A673 (cell line): Measurements from ENCODE around the gene ADA. TPM values are rescaled to one million over a fixed set of nuclear protein-coding genes. Genes with fewer than 3 reads are reported as not detected.

Experiments used
- BruUV-seq: library from RNA; stranded (reverse); fragments of 400-500 nt; replicated peaks from 2 replicates; lab custom pipeline; 2021; lab: Mats Ljungman, UMichigan
- CTCF ChIA-PET: fragments of 300-600 bp; sonication (Branson Sonifier 250); formaldehyde crosslinking; loops from one replicate; lab custom pipeline; 2022; ENCODE audit warnings: antibody characterized with exemption; lab: Charles Lee
- POLR2A ChIA-PET: fragments of 300-600 bp; sonication (Branson Sonifier 250); formaldehyde crosslinking; loops from one replicate; lab custom pipeline; 2022; ENCODE audit warnings: antibody characterized with exemption; ENCODE audit not compliant: low non-redundant PET; lab: Charles Lee
- DNase-seq: peaks from one replicate; pipeline ENCODE4 v3.0.0-alpha.2; 2015; ENCODE audit warnings: low spot score
- H3K27ac ChIP-seq: fragments of 200-600 bp; sonication (generic); 2 replicates; pipeline ENCODE4 v1.5.1; 2016; ENCODE audit warnings: mixed run types, low read depth, mild to moderate bottlenecking, mixed read lengths, antibody characterized with exemption, low read length; ENCODE audit not compliant: poor library complexity, severe bottlenecking
- H3K27me3 ChIP-seq: fragments of 200-600 bp; sonication (generic); replicated peaks from 2 replicates; pipeline ENCODE4 v1.6.1; 2017; ENCODE audit warnings: mixed run types, low read depth, mild to moderate bottlenecking, mixed read lengths, antibody characterized with exemption, low read length; ENCODE audit not compliant: insufficient read depth, poor library complexity
- H3K36me3 ChIP-seq: fragments of 200-600 bp; sonication (generic); 2 replicates; pipeline ENCODE4 v1.6.1; 2016; ENCODE audit warnings: mixed run types, mild to moderate bottlenecking, mixed read lengths, antibody characterized with exemption, low read length; ENCODE audit not compliant: insufficient read depth, poor library complexity, severe bottlenecking
- H3K4me1 ChIP-seq: fragments of 200-600 bp; sonication (generic); 2 replicates; pipeline ENCODE4 v1.6.1; 2017; ENCODE audit warnings: mixed run types, mild to moderate bottlenecking, mixed read lengths, antibody characterized with exemption, low read length; ENCODE audit not compliant: insufficient read depth, poor library complexity, severe bottlenecking
- H3K4me3 ChIP-seq: fragments of 200-600 bp; sonication (generic); 2 replicates; pipeline ENCODE4 v1.5.1; 2016; ENCODE audit warnings: low read depth, mixed run types, mild to moderate bottlenecking, mixed read lengths, low read length; ENCODE audit not compliant: poor library complexity, severe bottlenecking
- H3K9me3 ChIP-seq: fragments of 200-600 bp; sonication (generic); 2 replicates; pipeline ENCODE4 v1.6.1; 2016; ENCODE audit warnings: mixed run types, low read depth, mild to moderate bottlenecking, mixed read lengths, antibody characterized with exemption, low read length; ENCODE audit not compliant: poor library complexity, severe bottlenecking
- EZH2 ChIP-seq: fragments of 200-600 bp; sonication (generic); IDR thresholded peaks from 2 replicates; pipeline ENCODE4 v1.6.1; 2017; ENCODE audit warnings: borderline replicate concordance, low read depth, mild to moderate bottlenecking, mixed read lengths, antibody characterized with exemption, low read length; ENCODE audit not compliant: poor library complexity, severe bottlenecking
- intact Hi-C: fragments of 100-400 bp; cut with micrococcal nuclease; formaldehyde crosslinking; loops from one replicate; pipeline ENCODE4 v1.10.0; 2022; ENCODE audit not compliant: unreplicated experiment
- total RNA-seq: library from RNA; stranded (reverse); gene quantifications from 2 replicates; pipeline ENCODE4 v1.2.3, GENCODE V29; 2021
- TF ChIP-seq, protein P1 (sequence below): fragments of 300-800, 200-600 bp; sonication (generic); conservative IDR thresholded peaks from 2 replicates; pipeline ENCODE4 v1.5.1; 2017; ENCODE audit warnings: low read depth, mild to moderate bottlenecking, antibody characterized with exemption, low read length, moderate library complexity, mixed read lengths

The ADA gene
- total RNA-seq, 1 experiment from 2014 or later: 19.3 TPM

DNA sequence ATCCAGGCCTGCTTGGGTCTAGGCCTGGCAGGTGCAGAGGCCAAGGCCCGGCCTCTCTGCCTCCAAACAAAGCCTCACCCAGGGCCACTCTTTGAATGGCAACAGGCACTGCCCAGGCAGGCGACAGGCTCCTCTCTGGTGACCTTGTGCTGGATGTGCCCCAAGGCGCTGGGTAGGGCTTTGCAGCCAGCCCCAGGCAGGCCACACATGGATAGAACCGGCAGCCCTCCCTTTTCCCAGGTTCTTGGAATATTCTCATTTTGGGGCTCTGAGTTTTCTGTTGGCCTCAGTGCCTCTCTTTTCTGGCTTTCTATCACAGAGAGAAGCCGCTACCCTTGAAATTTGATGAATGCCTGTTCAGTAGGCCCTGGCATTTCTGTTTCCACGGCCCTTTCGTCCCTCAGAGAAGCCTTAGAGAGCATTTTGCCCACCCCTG lies 50.2 kb downstream of the ADA start:
- H3K27ac ChIP-seq: peak overlapping the region; percentile 54
- intact Hi-C loops: no loop called here
- no peaks in the 10 kb centered on the region for H3K36me3 ChIP-seq
- H3K9me3 ChIP-seq: no peaks in the 10 kb centered on the region
- peaks cover 47% of the 10 kb centered on the region for H3K4me1 ChIP-seq
- no peak for DNase-seq
- no peak for TF ChIP-seq EZH2
- TF ChIP-seq, protein P1, sequence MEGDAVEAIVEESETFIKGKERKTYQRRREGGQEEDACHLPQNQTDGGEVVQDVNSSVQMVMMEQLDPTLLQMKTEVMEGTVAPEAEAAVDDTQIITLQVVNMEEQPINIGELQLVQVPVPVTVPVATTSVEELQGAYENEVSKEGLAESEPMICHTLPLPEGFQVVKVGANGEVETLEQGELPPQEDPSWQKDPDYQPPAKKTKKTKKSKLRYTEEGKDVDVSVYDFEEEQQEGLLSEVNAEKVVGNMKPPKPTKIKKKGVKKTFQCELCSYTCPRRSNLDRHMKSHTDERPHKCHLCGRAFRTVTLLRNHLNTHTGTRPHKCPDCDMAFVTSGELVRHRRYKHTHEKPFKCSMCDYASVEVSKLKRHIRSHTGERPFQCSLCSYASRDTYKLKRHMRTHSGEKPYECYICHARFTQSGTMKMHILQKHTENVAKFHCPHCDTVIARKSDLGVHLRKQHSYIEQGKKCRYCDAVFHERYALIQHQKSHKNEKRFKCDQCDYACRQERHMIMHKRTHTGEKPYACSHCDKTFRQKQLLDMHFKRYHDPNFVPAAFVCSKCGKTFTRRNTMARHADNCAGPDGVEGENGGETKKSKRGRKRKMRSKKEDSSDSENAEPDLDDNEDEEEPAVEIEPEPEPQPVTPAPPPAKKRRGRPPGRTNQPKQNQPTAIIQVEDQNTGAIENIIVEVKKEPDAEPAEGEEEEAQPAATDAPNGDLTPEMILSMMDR: no peak
- ChIA-PET CTCF (no interaction called here), POLR2A (no interaction called here)
- H3K27me3 ChIP-seq: no peaks in the 10 kb centered on the region
- no TSS peak for BruUV-seq
- no peak overlapping the region for H3K4me3 ChIP-seq

DNA sequence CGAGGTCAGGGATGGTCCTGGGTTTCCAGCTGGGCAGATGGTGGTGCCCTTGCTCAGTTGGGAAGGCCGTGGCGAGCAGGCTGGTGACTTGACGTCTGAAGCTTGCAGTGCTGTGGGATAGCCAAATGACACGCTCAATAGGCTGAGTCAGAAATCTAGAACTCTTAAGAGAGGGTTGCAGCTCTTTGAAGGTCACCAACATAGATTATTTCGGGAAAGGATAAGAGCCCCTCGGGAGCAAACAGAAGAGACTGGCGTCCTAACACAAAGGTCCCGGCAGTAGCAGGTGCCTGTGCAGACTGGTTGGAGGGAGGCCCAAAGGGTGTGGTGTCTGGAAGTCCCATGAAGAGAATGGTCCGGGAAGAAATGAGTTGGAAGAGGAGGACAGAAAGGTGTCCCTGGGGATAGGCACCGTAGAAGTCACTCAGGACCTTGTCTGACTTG lies 50.7 kb downstream of the ADA start:
- peak overlapping the region; percentile 54 for H3K27ac ChIP-seq
- POLR2A ChIA-PET: no interaction called here
- no peak overlapping the region for H3K4me3 ChIP-seq
- CTCF ChIA-PET: no interaction called here
- BruUV-seq: no TSS peak
- TF ChIP-seq, protein P1: no peak
- no peak for TF ChIP-seq EZH2
- H3K9me3 ChIP-seq: no peaks in the 10 kb centered on the region
- H3K27me3 ChIP-seq: no peaks in the 10 kb centered on the region
- DNase-seq: no peak
- intact Hi-C loops: no loop called here
- no peaks in the 10 kb centered on the region for H3K36me3 ChIP-seq
- peaks cover 47% of the 10 kb centered on the region for H3K4me1 ChIP-seq

DNA sequence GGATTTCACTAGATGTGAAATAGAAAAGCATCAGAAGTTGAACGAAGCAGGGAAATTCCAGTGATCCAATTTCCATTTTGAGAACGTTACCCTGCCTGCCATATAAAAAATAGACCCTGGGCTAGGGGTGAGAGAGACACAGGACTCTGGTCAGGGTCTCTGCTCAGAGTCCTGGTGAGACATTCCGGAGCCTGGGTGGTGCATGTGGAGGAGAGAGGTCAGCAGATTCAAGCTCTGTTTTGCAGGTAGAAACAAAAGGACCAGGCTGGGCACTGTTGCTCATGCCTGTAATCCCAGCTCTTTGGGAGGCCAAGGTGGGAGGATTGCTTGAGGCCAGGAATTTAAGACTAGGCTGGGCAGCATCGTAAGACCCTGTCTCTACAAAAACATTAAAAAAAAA lies 51.2 kb downstream of the ADA start:
- DNase-seq: no peak
- ChIA-PET POLR2A (no interaction called here), CTCF (no interaction called here)
- H3K27me3 ChIP-seq: no peaks in the 10 kb centered on the region
- BruUV-seq: no TSS peak
- H3K27ac ChIP-seq: peak overlapping the region; percentile 54
- H3K4me3 ChIP-seq: no peak overlapping the region
- no peaks in the 10 kb centered on the region for H3K36me3 ChIP-seq
- no peaks in the 10 kb centered on the region for H3K9me3 ChIP-seq
- H3K4me1 ChIP-seq: peaks cover 47% of the 10 kb centered on the region
- intact Hi-C loops: no loop called here
- TF ChIP-seq EZH2: no peak
- TF ChIP-seq, protein P1: no peak
